A549 (cell line): ENCODE data around the gene POR. TPM values are rescaled to one million over a fixed set of nuclear protein-coding genes. Genes with fewer than 3 reads are reported as not detected.

Experiments used
- ATAC-seq, 2 experiments: fragments of 200-7000 bp in 1 of 2; fragments of >200 bp in 1 of 2; cut with Nextera tagmentation in 1 of 2; cut with Tn5 transposase in 1 of 2; 3 replicates each; pipeline versions ENCODE4 v1.8.0 to v1.9.1; 2018 to 2020; ENCODE audit warnings: mild to moderate bottlenecking in 1 of 2, moderate library complexity in 1 of 2
- CTCF ChIA-PET: fragments of 300-600 bp; sonication (Branson Sonifier 250); formaldehyde crosslinking; extraction: SDS; loops from one replicate; lab custom pipeline; 2021; ENCODE audit warnings: antibody characterized with exemption, inconsistent platforms; lab: Yijun Ruan, JAX
- POLR2A ChIA-PET: fragments of 350-600 bp; formaldehyde crosslinking; extraction: SDS; loops from one replicate; lab custom pipeline; 2021; ENCODE audit warnings: antibody characterized with exemption, inconsistent platforms; lab: Yijun Ruan, JAX
- DNase-seq, 2 experiments: peaks; one replicate each; pipeline versions ENCODE4 v3.0.0 to v3.0.0-alpha.2; 2011 to 2016; ENCODE audit warnings: low read depth in 1 of 2, low spot score in 1 of 2
- FAIRE-seq: peaks from 2 replicates; lab custom pipeline; 2011; peaks lifted over from hg19 to GRCh38; lab: Jason Lieb, UNC
- H3K27ac ChIP-seq, 2 experiments: fragments of >200 bp; sonication (Bioruptor Twin); formaldehyde crosslinking; 3 replicates each; pipeline ENCODE4 v1.5.1; 2016 to 2017
- H3K4me1 ChIP-seq: fragments of >200 bp; sonication (Bioruptor Twin); formaldehyde crosslinking; 3 replicates; pipeline ENCODE4 v1.6.1; 2016
- H3K4me2 ChIP-seq: fragments of >200 bp; sonication (Bioruptor Twin); formaldehyde crosslinking; 3 replicates; pipeline ENCODE4 v1.6.1; 2016
- H3K4me3 ChIP-seq: fragments of >200 bp; sonication (Bioruptor Twin); formaldehyde crosslinking; 3 replicates; pipeline ENCODE4 v1.5.1; 2016
- H3K9me3 ChIP-seq: fragments of >200 bp; sonication (Bioruptor Twin); formaldehyde crosslinking; 3 replicates; pipeline ENCODE4 v1.6.1; 2016
- CHD2 ChIP-seq: fragments of 150-350 bp; IDR thresholded peaks from 2 replicates; pipeline ENCODE4 v1.6.1; 2014; ENCODE audit warnings: low read length; ENCODE audit not compliant: partially characterized antibody
- EHMT2 ChIP-seq: fragments of 200-600 bp; sonication (generic); IDR thresholded peaks from 2 replicates; pipeline ENCODE4 v1.6.1; 2016; ENCODE audit warnings: antibody characterized with exemption, low read depth, mild to moderate bottlenecking, moderate library complexity
- EP300 ChIP-seq, 2 experiments: fragments of >200 bp; sonication (Bioruptor Twin); formaldehyde crosslinking; IDR thresholded peaks; 2 replicates in 1 of 2; 3 replicates in 1 of 2; pipeline ENCODE4 v1.6.1; 2016 to 2017
- FOSL2 ChIP-seq, 2 experiments: fragments of 450-650 bp in 1 of 2; fragments of >200 bp in 1 of 2; sonication (Bioruptor Twin) in 1 of 2; formaldehyde crosslinking; IDR thresholded peaks; 2 replicates each; pipeline versions ENCODE4 v1.5.0 to v1.6.1; 2016 to 2020; ENCODE audit warnings: mild to moderate bottlenecking in 1 of 2, moderate library complexity in 1 of 2
- JUN ChIP-seq, 2 experiments: fragments of >200 bp; sonication (Bioruptor Twin); formaldehyde crosslinking; IDR thresholded peaks; 2 replicates in 1 of 2; 3 replicates in 1 of 2; pipeline ENCODE4 v1.6.1; 2016 to 2017
- MAZ ChIP-seq: fragments of 150-350 bp; IDR thresholded peaks from 2 replicates; pipeline ENCODE4 v1.6.1; 2014; ENCODE audit warnings: antibody characterized with exemption, low read depth, low read length, borderline replicate concordance
- NPAS2 ChIP-seq: fragments of 250-450 bp; sonication (Bioruptor Pico); IDR thresholded peaks from 2 replicates; pipeline ENCODE4 v1.8.0; 2022; ENCODE audit warnings: mild to moderate bottlenecking, moderate library complexity, borderline replicate concordance
- POLR2AphosphoS2 ChIP-seq: conservative IDR thresholded peaks from 2 replicates; pipeline ENCODE4 v1.6.1; 2012; ENCODE audit warnings: low read length, improper control_type of control experiment, inconsistent platforms
- SREBF2 ChIP-seq: fragments of 450-650 bp; IDR thresholded peaks from 2 replicates; pipeline ENCODE4 v1.6.1; 2014; ENCODE audit warnings: mild to moderate bottlenecking, moderate library complexity
- ZNF302 ChIP-seq: fragments of 250-450 bp; sonication (Bioruptor Pico); IDR thresholded peaks from 2 replicates; pipeline ENCODE4 v1.9.0; 2021; ENCODE audit warnings: inconsistent platforms, mild to moderate bottlenecking, moderate library complexity
- WGBS: methylation state at CpG from one replicate; pipeline ENCODE4 v1.1.6; 2017; ENCODE audit errors: missing lambda C conversion rate; 5-methylcytosine and 5-hydroxymethylcytosine counted together
- polyA plus RNA-seq, 4 experiments: library from polyadenylated mRNA; depleted of rRNA in 3 of 4; stranded (reverse); fragments of >200 nt; fragmentation: RNase III in 1 of 4; extraction: RNeasy Plus Mini Kit Qiagen cat#74134 plus additional on column Dnase treatment in 1 of 4; gene quantifications; 2 replicates in 3 of 4; 3 replicates in 1 of 4; pipeline ENCODE4 v1.2.3, GENCODE V29; 2011 to 2017
- TF ChIP-seq, protein P1 (sequence below): fragments of 250-450 bp; sonication (Bioruptor Pico); IDR thresholded peaks from 2 replicates; pipeline ENCODE4 v1.5.0; 2021; ENCODE audit warnings: mild to moderate bottlenecking, moderate library complexity, borderline replicate concordance
- TF ChIP-seq, protein P2 (sequence below): fragments of 250-450 bp; sonication (Bioruptor Pico); IDR thresholded peaks from 2 replicates; pipeline ENCODE4 v1.5.0; 2020; ENCODE audit warnings: low read depth, mild to moderate bottlenecking, moderate library complexity
- TF ChIP-seq, protein P3 (sequence below): fragments of >200 bp; sonication (Bioruptor Twin); formaldehyde crosslinking; IDR thresholded peaks from 3 replicates; pipeline ENCODE4 v1.6.1; 2016
- TF ChIP-seq, protein P4 (sequence below): IDR thresholded peaks from 2 replicates; pipeline ENCODE4 v1.6.1; 2012

POR gene
- polyA plus RNA-seq, 2 of the 4 experiments (the other 2 are of a cell fraction) = 71.1 to 109 TPM

DNA sequence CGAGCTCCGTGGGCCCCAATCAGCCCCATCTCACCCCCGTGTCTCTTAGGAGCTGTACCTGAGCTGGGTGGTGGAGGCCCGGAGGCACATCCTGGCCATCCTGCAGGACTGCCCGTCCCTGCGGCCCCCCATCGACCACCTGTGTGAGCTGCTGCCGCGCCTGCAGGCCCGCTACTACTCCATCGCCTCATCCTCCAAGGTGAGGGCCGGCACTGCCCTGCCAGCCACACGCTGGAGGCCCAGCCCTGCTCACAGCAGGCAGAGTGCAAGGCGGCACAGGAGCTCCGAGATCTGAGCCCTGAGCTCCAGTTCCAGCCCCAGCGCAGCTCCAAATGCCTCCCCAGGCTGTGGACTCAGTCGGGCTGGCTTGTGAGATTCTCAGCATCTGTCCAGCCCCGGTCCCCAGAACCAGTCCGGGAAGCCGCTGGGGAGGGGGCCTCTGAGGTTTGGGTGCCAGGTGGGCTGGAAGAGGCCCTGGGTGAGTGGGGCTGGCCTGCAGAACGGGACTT, 70.1 kb downstream of the POR start:
- Histone ChIP-seq H3K27ac (no peak overlapping the region), H3K4me3 (no peak overlapping the region), H3K4me2 (no peak overlapping the region), H3K9me3 (no peaks in the 10 kb centered on the region), H3K4me1 (peaks cover 21% of the 10 kb centered on the region)
- ATAC-seq = no peak
- TF ChIP-seq ZNF302 (CRISPR knock-in tag) (no peak), MAZ (no peak), CHD2 (no peak), JUN (IDR thresholded peaks at IDR 0.05) (no peak), NPAS2 (CRISPR knock-in tag) (no peak)
- ChIA-PET CTCF (interaction anchor here (1.0 kb wide), 1 partner anchor 12 kb away, joined by 7 read pairs; no protein-coding TSS in a partner anchor), POLR2A (no interaction called here)
- FAIRE-seq = no peak
- no peak for DNase-seq
- 86% methylated on average over 13 of the region's 21 CpGs for WGBS

DNA sequence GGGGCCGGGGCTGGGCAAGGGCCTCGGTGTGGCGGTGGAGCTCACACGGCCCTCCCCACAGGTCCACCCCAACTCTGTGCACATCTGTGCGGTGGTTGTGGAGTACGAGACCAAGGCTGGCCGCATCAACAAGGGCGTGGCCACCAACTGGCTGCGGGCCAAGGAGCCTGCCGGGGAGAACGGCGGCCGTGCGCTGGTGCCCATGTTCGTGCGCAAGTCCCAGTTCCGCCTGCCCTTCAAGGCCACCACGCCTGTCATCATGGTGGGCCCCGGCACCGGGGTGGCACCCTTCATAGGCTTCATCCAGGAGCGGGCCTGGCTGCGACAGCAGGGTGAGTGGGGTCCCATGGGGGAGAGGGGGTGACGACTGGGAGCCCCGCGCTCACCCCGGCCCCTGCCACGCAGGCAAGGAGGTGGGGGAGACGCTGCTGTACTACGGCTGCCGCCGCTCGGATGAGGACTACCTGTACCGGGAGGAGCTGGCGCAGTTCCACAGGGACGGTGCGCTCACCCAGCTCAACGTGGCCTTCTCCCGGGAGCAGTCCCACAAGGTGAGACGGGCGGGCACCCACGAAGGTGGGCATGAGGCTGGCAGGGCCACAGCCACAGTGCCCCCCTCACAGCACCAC, 70.7 kb downstream of the POR start:
- Histone ChIP-seq H3K4me3 (no peak overlapping the region), H3K27ac (no peak overlapping the region), H3K4me1 (peaks cover 22% of the 10 kb centered on the region), H3K4me2 (no peak overlapping the region), H3K9me3 (no peaks in the 10 kb centered on the region)
- 93% methylated on average over 8 of the region's 41 CpGs for WGBS
- TF ChIP-seq NPAS2 (CRISPR knock-in tag) (no peak), POLR2AphosphoS2 (no peak)
- TF ChIP-seq, protein P1, sequence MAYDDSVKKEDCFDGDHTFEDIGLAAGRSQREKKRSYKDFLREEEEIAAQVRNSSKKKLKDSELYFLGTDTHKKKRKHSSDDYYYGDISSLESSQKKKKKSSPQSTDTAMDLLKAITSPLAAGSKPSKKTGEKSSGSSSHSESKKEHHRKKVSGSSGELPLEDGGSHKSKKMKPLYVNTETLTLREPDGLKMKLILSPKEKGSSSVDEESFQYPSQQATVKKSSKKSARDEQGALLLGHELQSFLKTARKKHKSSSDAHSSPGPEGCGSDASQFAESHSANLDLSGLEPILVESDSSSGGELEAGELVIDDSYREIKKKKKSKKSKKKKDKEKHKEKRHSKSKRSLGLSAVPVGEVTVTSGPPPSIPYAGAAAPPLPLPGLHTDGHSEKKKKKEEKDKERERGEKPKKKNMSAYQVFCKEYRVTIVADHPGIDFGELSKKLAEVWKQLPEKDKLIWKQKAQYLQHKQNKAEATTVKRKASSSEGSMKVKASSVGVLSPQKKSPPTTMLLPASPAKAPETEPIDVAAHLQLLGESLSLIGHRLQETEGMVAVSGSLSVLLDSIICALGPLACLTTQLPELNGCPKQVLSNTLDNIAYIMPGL (CRISPR knock-in tag) = no peak
- ATAC-seq = no peak
- POLR2A ChIA-PET = no interaction called here
- no peak for FAIRE-seq
- CTCF ChIA-PET = interaction anchor here (1.0 kb wide), 1 partner anchor 13 kb away, joined by 7 read pairs; no protein-coding TSS in a partner anchor
- no peak for DNase-seq

DNA sequence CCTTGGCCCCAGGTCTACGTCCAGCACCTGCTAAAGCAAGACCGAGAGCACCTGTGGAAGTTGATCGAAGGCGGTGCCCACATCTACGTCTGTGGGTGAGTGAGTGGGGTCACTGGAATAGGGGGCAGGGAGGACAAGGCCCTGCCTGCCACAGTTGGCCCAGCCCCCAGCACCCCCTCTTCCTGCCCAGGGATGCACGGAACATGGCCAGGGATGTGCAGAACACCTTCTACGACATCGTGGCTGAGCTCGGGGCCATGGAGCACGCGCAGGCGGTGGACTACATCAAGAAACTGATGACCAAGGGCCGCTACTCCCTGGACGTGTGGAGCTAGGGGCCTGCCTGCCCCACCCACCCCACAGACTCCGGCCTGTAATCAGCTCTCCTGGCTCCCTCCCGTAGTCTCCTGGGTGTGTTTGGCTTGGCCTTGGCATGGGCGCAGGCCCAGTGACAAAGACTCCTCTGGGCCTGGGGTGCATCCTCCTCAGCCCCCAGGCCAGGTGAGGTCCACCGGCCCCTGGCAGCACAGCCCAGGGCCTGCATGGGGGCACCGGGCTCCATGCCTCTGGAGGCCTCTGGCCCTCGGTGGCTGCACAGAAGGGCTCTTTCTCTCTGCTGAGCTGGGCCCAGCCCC, 71.3 kb downstream of the POR start:
- POLR2A ChIA-PET = no interaction called here

More for the DNA sequence above, 71.3 kb downstream of the POR start:
- Histone ChIP-seq H3K4me3 (no peak overlapping the region), H3K27ac (no peak overlapping the region), H3K4me1 (peaks cover 28% of the 10 kb centered on the region)
- DNase-seq (no peak), FAIRE-seq (no peak), ATAC-seq (no peak)
- 84% methylated on average over 13 of the region's 20 CpGs for WGBS
- CTCF ChIA-PET = no interaction called here
- TF ChIP-seq EP300 (IDR thresholded peaks at IDR 0.05) (no peak), SREBF2 (no peak), JUN (IDR thresholded peaks at IDR 0.05) (0 out of 5 replicates have a peak, but pooled peaks of 1 of the 2 experiments have one; percentile 32), FOSL2 (IDR thresholded peaks at IDR 0.05) (no peak), FOSL2 (CRISPR knock-in tag; IDR thresholded peaks at IDR 0.05) (no peak), EHMT2 (no peak)
- TF ChIP-seq, protein P2, sequence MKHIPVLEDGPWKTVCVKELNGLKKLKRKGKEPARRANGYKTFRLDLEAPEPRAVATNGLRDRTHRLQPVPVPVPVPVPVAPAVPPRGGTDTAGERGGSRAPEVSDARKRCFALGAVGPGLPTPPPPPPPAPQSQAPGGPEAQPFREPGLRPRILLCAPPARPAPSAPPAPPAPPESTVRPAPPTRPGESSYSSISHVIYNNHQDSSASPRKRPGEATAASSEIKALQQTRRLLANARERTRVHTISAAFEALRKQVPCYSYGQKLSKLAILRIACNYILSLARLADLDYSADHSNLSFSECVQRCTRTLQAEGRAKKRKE (CRISPR knock-in tag) = no peak
- TF ChIP-seq, protein P3, sequence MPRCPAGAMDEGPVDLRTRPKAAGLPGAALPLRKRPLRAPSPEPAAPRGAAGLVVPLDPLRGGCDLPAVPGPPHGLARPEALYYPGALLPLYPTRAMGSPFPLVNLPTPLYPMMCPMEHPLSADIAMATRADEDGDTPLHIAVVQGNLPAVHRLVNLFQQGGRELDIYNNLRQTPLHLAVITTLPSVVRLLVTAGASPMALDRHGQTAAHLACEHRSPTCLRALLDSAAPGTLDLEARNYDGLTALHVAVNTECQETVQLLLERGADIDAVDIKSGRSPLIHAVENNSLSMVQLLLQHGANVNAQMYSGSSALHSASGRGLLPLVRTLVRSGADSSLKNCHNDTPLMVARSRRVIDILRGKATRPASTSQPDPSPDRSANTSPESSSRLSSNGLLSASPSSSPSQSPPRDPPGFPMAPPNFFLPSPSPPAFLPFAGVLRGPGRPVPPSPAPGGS = no peak
- TF ChIP-seq, protein P4, sequence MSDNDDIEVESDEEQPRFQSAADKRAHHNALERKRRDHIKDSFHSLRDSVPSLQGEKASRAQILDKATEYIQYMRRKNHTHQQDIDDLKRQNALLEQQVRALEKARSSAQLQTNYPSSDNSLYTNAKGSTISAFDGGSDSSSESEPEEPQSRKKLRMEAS = no peak
- TF ChIP-seq, all 56 proteins: peak for 1
- no peaks in the 10 kb centered on the region for H3K9me3 ChIP-seq
- no peak overlapping the region for H3K4me2 ChIP-seq
